Measurements from ENCODE around the gene HCRT.

DNA sequence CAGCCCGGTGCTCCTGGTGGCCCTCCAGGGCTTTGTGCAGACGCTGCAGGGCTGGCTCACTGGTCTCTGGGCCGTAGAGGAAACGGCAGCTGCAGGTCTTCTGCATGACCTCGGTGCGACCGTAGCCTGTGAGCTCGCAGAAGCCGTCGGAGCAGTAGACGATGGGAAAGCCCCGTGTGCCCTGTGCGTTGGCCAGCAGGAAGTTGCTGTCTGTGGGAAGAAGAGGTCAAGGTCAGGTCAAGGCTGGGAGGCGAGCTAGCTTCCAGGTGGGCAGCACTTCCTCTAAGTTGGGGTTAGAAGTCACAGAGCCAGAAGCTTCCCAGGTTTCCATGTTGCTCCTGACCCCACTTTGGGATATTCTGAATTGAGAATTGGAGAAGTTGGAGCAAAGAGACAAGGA, 6.4 kb downstream of the HCRT start:
- TF ChIP-seq POLR2AphosphoS5 (IDR thresholded peaks at IDR 0.05; ENCODE audit: borderline replicate concordance, low read depth, low read length): no peak
- no peak for TF ChIP-seq FOXP2 (optimal IDR thresholded peaks at IDR 0.05; ENCODE audit: control extremely low read depth, extremely low read length, insufficient read depth)
- TF ChIP-seq EZH2 (IDR thresholded peaks at IDR 0.05): no peak
